Brain pericyte (primary cell): ENCODE data around the gene MFAP3L.

Experiments
- DNase-seq: peaks from one replicate; pipeline ENCODE4 v3.0.0-alpha.2; 2012; ENCODE audit warnings: low read depth, low spot score

Gene MFAP3L

GRCh38 chr4:170022211-170022610, 4.0 kb downstream of the MFAP3L start:
- no peak for DNase-seq

DNA sequence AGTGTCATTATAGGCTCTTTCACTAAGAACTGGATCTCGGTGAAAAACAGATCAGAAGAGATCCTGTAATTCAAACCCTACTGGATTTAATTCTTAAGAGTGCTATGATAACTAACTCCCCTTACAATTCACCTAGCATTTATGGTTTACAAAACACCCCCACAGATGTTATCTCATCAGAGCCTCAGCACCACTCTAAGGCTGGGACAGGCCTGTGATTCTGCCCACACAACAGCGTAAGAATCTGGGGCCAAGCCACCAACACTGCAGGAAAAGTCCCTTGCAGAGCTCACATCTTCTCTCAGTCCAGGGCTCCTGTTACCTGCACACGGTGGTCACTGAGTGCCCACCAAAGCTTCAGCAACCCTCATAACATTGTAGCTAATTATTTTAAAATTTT, 8.9 kb downstream of the MFAP3L start:
- DNase-seq, result no peak

DNA sequence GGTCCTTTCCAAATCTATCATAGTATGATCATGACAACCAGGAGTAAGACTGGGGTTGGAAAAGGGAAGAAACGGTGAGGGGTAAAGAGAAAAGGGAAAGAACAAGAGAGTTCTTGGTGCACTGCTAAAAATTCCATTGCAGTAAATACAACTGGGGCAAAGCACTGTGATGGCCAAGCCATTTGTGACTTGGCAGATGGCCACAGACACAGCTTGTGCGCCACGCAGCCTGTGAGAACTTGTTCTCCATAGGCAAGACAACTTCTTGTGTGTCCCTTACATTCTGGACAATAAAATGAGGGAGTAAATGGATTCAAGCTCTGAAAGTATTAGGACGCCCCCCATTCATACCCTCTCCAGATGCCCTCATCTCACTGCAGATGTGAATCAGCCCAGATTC, 10.9 kb downstream of the MFAP3L start:
- DNase-seq, result no peak

GRCh38 chr4:170014359-170015011, 11.7 kb downstream of the MFAP3L start:
- DNase-seq, result no peak

- DNase-seq, result no peak
Measured at GRCh38 chr4:170012629-170012958, 13.6 kb downstream of the MFAP3L start.

DNA sequence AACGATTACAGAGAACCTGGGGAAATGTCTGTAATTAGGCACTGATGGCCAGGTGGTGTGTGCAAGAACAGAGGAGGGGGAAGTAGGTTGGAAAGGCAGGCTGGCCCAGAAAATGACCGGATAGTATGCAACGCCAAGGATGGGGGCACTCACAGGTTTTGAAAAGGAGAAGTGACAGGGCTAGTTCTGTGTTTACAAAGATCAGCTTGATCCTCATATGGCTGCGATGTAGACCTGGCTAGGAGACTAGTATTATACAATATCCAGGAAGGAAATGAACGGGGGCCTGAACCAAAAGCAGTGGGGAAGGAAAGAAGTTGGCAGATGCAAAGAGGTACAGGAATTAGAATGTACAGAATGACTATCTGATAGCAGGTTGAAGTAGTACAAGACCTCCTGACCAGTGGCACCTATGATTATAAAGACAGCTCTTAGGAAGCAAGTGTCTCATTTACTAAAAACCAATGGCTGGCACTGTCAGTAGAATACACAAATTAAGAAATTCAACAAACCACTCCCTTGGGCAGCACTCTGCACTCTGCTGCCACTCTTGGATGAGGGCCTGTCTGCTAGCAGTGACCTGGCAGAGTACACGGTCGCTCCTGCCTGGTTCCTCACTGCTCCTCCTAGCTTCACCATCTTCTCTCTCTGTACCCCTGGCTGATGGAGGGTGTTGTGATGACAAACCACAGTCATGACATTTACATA, 14.1 kb downstream of the MFAP3L start:
- DNase-seq, result no peak

DNA sequence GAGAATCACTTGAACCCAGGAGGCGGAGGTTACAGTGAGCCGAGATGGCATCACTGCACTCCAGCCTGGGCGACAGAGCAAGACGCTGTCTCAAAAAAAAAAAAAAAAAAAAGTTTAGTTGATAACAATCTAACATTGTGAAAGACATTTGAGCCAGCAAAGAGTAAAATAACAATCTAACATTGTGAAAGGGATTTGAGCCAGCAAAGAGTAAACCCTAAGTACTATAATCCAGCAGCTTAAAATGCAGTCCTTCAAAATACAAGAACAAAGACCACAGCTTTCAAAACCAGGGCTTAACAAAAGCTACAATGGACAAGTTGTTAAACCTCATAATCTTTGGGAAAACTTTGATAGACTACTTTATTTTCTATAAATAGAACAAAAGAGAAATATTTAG, 16.9 kb downstream of the MFAP3L start:
- DNase-seq, result no peak

- DNase-seq, result no peak
Measured at GRCh38 chr4:170008801-170009200, 17.4 kb downstream of the MFAP3L start.

DNA sequence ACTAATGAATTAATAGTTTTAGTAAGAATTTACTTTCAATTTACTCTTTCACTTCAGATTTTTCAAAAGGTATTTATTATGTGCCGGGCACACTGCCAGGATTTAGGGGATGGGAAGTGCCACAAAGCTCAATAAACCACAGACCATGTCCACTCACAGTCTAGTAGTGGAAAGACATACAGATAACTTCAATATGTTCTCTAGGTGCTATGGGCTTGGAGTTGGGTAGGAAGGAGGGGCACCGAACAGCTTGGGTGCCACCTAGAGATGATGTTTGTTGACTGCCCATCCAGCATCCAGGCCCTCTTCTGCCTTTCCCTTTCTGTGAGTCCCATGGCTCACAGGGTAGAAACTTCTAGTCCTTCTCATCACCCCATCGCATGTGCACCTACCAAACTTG, 17.8 kb downstream of the MFAP3L start:
- DNase-seq, result no peak

- DNase-seq, result no peak
Measured at GRCh38 chr4:170007113-170007512, 19.1 kb downstream of the MFAP3L start.

GRCh38 chr4:170005472-170005871, 20.7 kb downstream of the MFAP3L start:
- DNase-seq, result no peak

GRCh38 chr4:170004651-170005295, 21.4 kb downstream of the MFAP3L start:
- no peak for DNase-seq

- no peak for DNase-seq
Measured at GRCh38 chr4:170003071-170004070, 22.8 kb downstream of the MFAP3L start.

- DNase-seq, result no peak
Measured at GRCh38 chr4:170001745-170002267, 24.4 kb downstream of the MFAP3L start.

- DNase-seq, result no peak
Measured at GRCh38 chr4:170001011-170001744, 25.0 kb downstream of the MFAP3L start.

DNA sequence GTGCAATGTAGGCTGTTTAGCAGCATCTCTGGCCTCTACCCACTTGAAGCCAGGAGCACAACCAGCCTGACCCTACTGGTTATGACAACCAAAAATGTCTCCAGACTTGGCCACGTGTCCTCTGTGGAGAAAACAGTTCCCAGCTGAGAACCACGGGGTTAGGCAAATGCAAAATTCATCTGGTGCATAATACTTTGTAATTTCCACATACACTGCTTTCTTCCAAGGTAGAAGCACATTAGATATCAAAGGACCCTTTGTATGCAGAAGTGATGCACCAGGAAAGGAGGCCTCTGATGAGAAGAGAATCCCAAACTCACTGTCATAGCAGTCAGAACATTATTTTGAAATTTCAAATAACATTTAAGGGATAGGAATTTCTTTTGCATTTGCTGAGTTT, 26.3 kb downstream of the MFAP3L start:
- DNase-seq, result no peak

DNA sequence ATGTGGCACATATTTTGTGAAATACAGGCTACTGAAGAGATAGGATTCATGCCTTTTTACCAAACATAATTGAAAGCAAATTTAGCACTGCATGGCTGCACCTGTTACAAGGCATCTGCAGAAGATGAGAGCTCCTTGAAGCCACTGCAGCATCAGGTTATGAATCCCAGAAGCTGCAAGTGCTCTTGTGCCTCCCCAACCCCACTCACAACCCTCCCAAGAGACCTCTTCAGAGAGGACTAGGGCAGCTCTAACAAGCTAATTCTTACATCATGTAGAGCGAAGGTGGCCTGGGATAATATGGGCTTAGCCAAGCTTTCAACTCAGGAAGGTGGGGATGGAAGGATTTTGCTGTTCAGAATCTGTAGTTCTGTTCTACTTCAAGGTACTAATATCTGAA, 27.2 kb downstream of the MFAP3L start:
- no peak for DNase-seq

GRCh38 chr4:169996379-169997240, 29.6 kb downstream of the MFAP3L start:
- DNase-seq, result no peak

DNA sequence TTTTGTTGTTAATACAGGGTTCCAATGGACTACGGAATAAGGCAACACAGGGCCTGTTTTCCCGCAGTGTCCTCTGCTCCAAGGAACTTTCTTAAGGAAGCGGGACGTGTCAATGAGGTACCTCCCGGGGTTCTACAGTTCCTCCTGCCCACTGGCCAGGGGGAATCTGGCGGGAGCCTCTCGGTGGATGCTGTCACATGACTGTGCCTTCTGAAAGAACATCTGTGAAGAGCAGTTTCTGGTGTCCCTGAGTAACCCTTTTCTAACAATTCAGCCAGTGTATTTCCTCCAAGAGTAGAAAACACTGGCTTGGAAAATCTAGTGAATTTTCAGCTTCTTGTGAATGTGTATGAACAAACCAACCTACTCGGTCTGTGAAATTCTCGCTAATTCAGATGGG, 32.7 kb downstream of the MFAP3L start:
- DNase-seq, result no peak

DNA sequence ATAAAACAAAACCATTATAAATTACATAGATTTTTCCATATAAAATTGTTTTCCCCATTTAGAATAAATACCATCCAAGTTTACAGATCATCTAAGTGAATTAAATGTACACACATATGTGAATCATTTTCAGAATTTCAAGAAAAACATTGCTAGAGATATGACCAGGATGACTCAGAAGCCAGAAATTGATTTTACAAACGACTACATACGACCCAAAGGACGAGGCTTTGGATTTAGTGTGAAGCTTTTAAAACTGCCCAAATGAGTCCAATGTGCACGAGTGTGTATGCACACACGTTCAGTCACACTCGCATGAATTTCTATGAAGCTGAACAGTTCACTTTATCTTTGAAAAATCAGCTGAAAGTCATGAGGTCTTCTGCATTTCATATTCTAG, 37.9 kb downstream of the MFAP3L start:
- no peak for DNase-seq
